HepG2 (cell line): ENCODE data around the gene SLC35B1. TPM values are rescaled to one million over a fixed set of nuclear protein-coding genes. Genes with fewer than 3 reads are reported as not detected.

Source experiments
- ELF1 ChIP-seq: sonication (generic); formaldehyde crosslinking; IDR thresholded peaks from 2 replicates; pipeline ENCODE4 v1.4.0; 2020; ENCODE audit warnings: missing genetic modification reagents
- FOXP1 ChIP-seq, 2 experiments: fragments of 450-650 bp in 1 of 2; IDR thresholded peaks; 2 replicates each; pipeline ENCODE4 v1.6.1; 2017 to 2018; ENCODE audit warnings: antibody characterized with exemption in 1 of 2
- HOXD1 ChIP-seq: sonication (generic); formaldehyde crosslinking; IDR thresholded peaks from 2 replicates; pipeline ENCODE4 v1.5.0; 2020; ENCODE audit warnings: missing genetic modification reagents
- MATR3 ChIP-seq: sonication (generic); formaldehyde crosslinking; IDR thresholded peaks from 2 replicates; pipeline ENCODE4 v1.4.0; 2020; ENCODE audit warnings: missing genetic modification reagents
- SP140L ChIP-seq: sonication (generic); formaldehyde crosslinking; IDR thresholded peaks from 2 replicates; pipeline ENCODE4 v1.4.0; 2020; ENCODE audit warnings: missing genetic modification reagents, borderline replicate concordance
- ZMYM3 ChIP-seq: sonication (generic); formaldehyde crosslinking; IDR thresholded peaks from 2 replicates; pipeline ENCODE4 v1.5.1; 2020; ENCODE audit warnings: mild to moderate bottlenecking, missing genetic modification reagents
- ZNF121 ChIP-seq: sonication (generic); formaldehyde crosslinking; IDR thresholded peaks from 2 replicates; pipeline ENCODE4 v1.5.0; 2020; ENCODE audit warnings: mild to moderate bottlenecking, missing genetic modification reagents
- ZNF207 ChIP-seq: fragments of 450-650 bp; IDR thresholded peaks from 2 replicates; pipeline ENCODE4 v1.6.1; 2016; ENCODE audit warnings: antibody characterized with exemption, borderline replicate concordance
- ZNF460 ChIP-seq: sonication (generic); formaldehyde crosslinking; IDR thresholded peaks from 2 replicates; pipeline ENCODE4 v1.5.1; 2020; ENCODE audit warnings: missing genetic modification reagents, mild to moderate bottlenecking, borderline replicate concordance
- ZNF883 ChIP-seq: sonication (generic); formaldehyde crosslinking; IDR thresholded peaks from 2 replicates; pipeline ENCODE4 v1.5.1; 2020; ENCODE audit warnings: mild to moderate bottlenecking, missing genetic modification reagents; ENCODE audit errors: not compliant biosample characterization
- polyA plus RNA-seq, 8 experiments: library from polyadenylated mRNA; depleted of rRNA in 3 of 8; stranded (reverse) in 7 of 8; unstranded in 1 of 8; fragments of >200 nt; fragmentation: Illumina TruSeq in 4 of 8; extraction: Trizol in 4 of 8; gene quantifications; 2 replicates each; pipeline versions ENCODE4 v1.2.1 to v1.2.3, GENCODE V29; 2011 to 2016; ENCODE audit warnings: low read depth in 4 of 8, missing spikeins in 1 of 8, mixed read lengths in 1 of 8; ENCODE audit not compliant: insufficient read depth in 1 of 8
- total RNA-seq, 5 experiments: library from RNA; depleted of rRNA; stranded (reverse); fragments of >200 nt; fragmentation: Illumina TruSeq; extraction: Trizol; gene quantifications; 2 replicates each; pipeline ENCODE4 v1.2.3, GENCODE V29; 2016; ENCODE audit warnings: low read depth in 1 of 5
- TF ChIP-seq, protein P1 (sequence below): sonication (generic); formaldehyde crosslinking; IDR thresholded peaks from 2 replicates; pipeline ENCODE4 v1.4.0; 2020; ENCODE audit warnings: missing genetic modification reagents
- TF ChIP-seq, protein P2 (sequence below): sonication (generic); formaldehyde crosslinking; IDR thresholded peaks from 2 replicates; pipeline ENCODE4 v1.4.0; 2020; ENCODE audit warnings: mild to moderate bottlenecking, missing genetic modification reagents, borderline replicate concordance
- TF ChIP-seq, protein P3 (sequence below), 2 experiments: fragments of 450-650 bp in 1 of 2; sonication (generic) in 1 of 2; formaldehyde crosslinking; IDR thresholded peaks; 2 replicates each; pipeline versions ENCODE4 v1.5.0 to v1.8.0; 2020 to 2022; ENCODE audit warnings: mild to moderate bottlenecking in 1 of 2, missing genetic modification reagents in 1 of 2
- TF ChIP-seq, protein P4 (sequence below): sonication (generic); formaldehyde crosslinking; IDR thresholded peaks from 2 replicates; pipeline ENCODE4 v1.8.1; 2023; ENCODE audit warnings: mild to moderate bottlenecking, inconsistent platforms, moderate library complexity, missing genetic modification reagents, borderline replicate concordance
- TF ChIP-seq, protein P5 (sequence below): sonication (generic); formaldehyde crosslinking; IDR thresholded peaks from 2 replicates; pipeline ENCODE4 v1.4.0; 2020; ENCODE audit warnings: missing genetic modification reagents

The SLC35B1 gene
- total and polyA plus RNA-seq, 2 of the 13 experiments (the other 11 are each of a cell fraction or from before 2014, with no cell fraction given): 99.6 to 113 TPM

DNA sequence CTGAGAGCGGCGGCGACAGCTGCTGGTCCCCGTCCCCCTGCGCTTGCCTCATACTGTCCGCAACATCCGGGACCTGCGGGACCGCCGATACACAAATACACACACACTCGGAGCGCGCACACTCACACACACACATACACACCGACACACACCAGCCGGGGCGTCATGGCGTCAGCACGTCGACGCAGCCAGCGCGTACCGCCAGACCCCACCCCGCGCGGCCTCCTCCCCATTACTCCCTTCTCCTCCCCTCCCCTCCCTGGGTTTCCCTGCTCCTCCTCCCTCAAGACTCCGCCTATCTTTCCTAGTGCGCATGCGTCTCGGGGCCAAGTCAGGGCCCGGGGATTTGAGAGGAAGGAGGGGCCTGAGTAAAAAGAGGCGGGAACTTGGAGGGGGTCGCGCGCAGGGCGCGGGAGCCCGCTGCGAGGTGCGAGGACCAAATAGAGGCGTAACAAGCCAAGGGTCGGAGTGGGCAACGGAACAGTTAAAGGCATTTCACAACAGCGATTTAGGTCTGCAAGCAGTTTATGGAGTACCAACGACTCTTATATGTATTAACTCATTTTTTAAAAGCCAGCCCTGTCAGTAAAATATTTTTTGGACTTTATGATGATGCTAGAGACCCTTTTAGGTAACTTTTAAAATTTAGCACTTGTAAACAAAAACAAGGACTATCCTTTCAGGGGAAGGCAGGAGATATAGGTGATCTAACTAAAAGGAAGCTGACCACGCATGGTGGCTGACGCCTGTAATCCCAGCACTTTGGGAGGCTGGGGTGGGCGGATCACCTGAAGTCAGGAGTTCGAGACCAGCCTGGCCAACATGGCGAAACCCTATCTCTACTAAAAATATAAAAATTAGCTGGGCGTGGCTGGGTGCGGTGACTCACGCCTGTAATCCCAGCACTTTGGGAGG, 29.6 kb downstream of the SLC35B1 start, which contains the start of gene SPOP (continued):
- TF ChIP-seq, protein P1, sequence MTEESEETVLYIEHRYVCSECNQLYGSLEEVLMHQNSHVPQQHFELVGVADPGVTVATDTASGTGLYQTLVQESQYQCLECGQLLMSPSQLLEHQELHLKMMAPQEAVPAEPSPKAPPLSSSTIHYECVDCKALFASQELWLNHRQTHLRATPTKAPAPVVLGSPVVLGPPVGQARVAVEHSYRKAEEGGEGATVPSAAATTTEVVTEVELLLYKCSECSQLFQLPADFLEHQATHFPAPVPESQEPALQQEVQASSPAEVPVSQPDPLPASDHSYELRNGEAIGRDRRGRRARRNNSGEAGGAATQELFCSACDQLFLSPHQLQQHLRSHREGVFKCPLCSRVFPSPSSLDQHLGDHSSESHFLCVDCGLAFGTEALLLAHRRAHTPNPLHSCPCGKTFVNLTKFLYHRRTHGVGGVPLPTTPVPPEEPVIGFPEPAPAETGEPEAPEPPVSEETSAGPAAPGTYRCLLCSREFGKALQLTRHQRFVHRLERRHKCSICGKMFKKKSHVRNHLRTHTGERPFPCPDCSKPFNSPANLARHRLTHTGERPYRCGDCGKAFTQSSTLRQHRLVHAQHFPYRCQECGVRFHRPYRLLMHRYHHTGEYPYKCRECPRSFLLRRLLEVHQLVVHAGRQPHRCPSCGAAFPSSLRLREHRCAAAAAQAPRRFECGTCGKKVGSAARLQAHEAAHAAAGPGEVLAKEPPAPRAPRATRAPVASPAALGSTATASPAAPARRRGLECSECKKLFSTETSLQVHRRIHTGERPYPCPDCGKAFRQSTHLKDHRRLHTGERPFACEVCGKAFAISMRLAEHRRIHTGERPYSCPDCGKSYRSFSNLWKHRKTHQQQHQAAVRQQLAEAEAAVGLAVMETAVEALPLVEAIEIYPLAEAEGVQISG (CRISPR knock-in tag): peak; percentile 82
- TF ChIP-seq ZNF121 (CRISPR knock-in tag) (0 out of 2 replicates have a peak, but pooled peaks have one; percentile 35), FOXP1 (IDR thresholded peaks at IDR 0.05) (peak; percentile 97), FOXP1 (CRISPR knock-in tag; IDR thresholded peaks at IDR 0.05) (peak; percentile 89), ZMYM3 (peak; percentile 64; the same call in 1 of the 2 replicates), MATR3 (CRISPR knock-in tag) (no peak), ELF1 (CRISPR knock-in tag) (peak; percentile 38; the same call in 1 of the 2 replicates), ZNF883 (CRISPR knock-in tag) (peak; percentile 98), ZNF207 (no peak), SP140L (CRISPR knock-in tag) (peak; percentile 99), HOXD1 (CRISPR knock-in tag) (peak; percentile 89), ZNF460 (CRISPR knock-in tag) (peak; percentile 38; the same call in 1 of the 2 replicates)
- TF ChIP-seq, protein P2, sequence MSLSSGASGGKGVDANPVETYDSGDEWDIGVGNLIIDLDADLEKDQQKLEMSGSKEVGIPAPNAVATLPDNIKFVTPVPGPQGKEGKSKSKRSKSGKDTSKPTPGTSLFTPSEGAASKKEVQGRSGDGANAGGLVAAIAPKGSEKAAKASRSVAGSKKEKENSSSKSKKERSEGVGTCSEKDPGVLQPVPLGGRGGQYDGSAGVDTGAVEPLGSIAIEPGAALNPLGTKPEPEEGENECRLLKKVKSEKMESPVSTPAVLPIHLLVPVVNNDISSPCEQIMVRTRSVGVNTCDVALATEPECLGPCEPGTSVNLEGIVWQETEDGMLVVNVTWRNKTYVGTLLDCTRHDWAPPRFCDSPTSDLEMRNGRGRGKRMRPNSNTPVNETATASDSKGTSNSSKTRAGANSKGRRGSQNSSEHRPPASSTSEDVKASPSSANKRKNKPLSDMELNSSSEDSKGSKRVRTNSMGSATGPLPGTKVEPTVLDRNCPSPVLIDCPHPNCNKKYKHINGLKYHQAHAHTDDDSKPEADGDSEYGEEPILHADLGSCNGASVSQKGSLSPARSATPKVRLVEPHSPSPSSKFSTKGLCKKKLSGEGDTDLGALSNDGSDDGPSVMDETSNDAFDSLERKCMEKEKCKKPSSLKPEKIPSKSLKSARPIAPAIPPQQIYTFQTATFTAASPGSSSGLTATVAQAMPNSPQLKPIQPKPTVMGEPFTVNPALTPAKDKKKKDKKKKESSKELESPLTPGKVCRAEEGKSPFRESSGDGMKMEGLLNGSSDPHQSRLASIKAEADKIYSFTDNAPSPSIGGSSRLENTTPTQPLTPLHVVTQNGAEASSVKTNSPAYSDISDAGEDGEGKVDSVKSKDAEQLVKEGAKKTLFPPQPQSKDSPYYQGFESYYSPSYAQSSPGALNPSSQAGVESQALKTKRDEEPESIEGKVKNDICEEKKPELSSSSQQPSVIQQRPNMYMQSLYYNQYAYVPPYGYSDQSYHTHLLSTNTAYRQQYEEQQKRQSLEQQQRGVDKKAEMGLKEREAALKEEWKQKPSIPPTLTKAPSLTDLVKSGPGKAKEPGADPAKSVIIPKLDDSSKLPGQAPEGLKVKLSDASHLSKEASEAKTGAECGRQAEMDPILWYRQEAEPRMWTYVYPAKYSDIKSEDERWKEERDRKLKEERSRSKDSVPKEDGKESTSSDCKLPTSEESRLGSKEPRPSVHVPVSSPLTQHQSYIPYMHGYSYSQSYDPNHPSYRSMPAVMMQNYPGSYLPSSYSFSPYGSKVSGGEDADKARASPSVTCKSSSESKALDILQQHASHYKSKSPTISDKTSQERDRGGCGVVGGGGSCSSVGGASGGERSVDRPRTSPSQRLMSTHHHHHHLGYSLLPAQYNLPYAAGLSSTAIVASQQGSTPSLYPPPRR: peak; percentile 50; the same call in 1 of the 2 replicates
- TF ChIP-seq, protein P3, sequence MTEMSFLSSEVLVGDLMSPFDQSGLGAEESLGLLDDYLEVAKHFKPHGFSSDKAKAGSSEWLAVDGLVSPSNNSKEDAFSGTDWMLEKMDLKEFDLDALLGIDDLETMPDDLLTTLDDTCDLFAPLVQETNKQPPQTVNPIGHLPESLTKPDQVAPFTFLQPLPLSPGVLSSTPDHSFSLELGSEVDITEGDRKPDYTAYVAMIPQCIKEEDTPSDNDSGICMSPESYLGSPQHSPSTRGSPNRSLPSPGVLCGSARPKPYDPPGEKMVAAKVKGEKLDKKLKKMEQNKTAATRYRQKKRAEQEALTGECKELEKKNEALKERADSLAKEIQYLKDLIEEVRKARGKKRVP (CRISPR knock-in tag; IDR thresholded peaks at IDR 0.05): peak in 1 of 2 experiments; percentile 89; a peak in 2 of 4 replicates
- TF ChIP-seq, protein P4, sequence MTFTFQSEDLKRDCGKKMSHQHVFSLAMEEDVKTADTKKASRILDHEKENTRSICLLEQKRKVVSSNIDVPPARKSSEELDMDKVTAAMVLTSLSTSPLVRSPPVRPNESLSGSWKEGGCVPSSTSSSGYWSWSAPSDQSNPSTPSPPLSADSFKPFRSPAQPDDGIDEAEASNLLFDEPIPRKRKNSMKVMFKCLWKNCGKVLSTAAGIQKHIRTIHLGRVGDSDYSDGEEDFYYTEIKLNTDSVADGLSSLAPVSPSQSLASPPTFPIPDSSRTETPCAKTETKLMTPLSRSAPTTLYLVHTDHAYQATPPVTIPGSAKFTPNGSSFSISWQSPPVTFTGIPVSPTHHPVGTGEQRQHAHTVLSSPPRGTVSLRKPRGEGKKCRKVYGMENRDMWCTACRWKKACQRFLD (CRISPR knock-in tag): peak; percentile 99
- TF ChIP-seq, protein P5, sequence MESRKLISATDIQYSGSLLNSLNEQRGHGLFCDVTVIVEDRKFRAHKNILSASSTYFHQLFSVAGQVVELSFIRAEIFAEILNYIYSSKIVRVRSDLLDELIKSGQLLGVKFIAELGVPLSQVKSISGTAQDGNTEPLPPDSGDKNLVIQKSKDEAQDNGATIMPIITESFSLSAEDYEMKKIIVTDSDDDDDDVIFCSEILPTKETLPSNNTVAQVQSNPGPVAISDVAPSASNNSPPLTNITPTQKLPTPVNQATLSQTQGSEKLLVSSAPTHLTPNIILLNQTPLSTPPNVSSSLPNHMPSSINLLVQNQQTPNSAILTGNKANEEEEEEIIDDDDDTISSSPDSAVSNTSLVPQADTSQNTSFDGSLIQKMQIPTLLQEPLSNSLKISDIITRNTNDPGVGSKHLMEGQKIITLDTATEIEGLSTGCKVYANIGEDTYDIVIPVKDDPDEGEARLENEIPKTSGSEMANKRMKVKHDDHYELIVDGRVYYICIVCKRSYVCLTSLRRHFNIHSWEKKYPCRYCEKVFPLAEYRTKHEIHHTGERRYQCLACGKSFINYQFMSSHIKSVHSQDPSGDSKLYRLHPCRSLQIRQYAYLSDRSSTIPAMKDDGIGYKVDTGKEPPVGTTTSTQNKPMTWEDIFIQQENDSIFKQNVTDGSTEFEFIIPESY (CRISPR knock-in tag): peak; percentile 24; the same call in 1 of the 2 replicates
